HuH-7.5 (cell line): ENCODE measurements around the gene LYSMD3.
"Not testable (repeated sequence)": the region's sequence is repeated elsewhere in the genome, so short reads cannot be mapped to it uniquely, and the experiment has no call there.

Experiments used
- DNase-seq: peaks from one replicate; pipeline ENCODE4 v3.0.0; 2011; ENCODE audit warnings: low spot score

Gene LYSMD3

DNA sequence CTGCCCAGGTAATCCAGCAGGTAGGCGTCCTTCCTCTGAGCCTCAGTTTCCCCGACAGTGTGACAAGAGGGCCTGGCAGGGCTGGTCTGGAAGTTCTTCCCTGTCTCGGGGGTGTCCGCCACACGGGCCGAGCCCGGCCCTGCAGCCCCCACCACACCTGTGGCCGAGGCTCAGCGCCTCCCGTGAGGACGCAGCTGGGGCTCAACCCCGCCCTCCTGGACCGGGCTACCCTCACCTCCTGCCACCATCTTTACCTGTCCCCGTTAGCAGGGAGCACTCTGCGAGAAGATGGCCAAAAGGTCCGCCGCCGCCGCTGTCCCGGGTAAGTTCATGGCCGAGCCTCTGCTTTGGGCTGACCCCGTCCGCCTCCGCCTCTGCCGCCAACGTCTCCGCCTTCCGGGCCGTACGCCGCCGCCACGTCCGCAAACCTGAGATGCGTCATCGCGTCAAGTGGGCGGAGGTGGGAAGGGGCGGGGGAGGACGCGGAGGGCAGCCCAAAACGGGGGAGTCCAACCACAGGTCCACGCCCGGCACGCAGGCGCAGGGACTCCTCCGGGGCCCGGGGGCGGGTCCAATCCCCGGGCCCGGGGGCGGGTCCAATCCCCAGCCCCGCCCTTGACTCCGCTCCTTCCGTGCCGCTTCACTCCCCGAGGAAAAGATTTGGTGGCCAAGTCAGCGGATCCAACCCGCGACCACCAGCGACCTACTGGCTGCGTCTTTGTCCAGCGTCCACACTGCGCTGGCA, at the start of gene LYSMD3:
TSS of gene LYSMD3 (minus strand) at position 391 of the 745 bp plus-strand sequence. CDS start 4,295 bp downstream, outside the sequence.
- DNase-seq = peak; percentile 87

DNA sequence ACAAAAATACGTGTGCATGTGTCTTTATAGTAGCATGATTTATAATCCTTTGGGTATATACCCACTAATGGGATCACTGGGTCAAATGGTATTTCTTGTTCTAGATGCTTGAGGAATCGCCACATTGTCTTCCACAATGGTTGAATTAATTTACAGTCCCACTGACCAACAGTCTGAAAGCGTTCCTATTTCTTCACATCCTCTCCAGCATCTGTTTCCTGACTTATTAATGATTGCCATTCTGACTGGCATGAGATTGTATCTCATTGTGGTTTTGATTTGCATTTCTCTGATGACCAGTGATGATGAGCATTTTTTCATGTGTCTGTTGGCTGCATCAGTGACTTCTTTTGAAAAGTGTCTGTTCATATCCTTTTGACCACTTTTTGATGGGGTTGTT, 47.2 kb upstream of the LYSMD3 start:
- not testable (repeated sequence) for DNase-seq

DNA sequence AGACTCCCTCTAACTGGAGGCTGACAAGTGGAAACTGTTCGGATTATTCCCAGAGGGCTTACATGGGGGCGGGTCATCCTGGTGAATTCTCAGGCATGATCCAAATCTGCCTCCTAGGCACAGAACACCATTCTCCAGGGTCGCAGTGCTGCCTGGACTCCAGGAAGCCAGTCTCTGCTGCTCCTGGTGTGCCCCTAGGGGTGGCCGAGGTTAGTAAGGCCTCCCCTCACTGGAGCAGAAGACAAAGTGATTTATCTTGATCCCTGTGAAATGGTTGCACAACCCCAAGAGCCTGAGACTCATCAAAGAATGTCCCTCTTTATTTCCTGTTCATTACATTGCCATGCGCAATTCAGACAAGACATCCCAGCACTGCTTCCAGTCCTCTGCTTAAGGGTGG, 46.3 kb upstream of the LYSMD3 start:
- DNase-seq = no peak

DNA sequence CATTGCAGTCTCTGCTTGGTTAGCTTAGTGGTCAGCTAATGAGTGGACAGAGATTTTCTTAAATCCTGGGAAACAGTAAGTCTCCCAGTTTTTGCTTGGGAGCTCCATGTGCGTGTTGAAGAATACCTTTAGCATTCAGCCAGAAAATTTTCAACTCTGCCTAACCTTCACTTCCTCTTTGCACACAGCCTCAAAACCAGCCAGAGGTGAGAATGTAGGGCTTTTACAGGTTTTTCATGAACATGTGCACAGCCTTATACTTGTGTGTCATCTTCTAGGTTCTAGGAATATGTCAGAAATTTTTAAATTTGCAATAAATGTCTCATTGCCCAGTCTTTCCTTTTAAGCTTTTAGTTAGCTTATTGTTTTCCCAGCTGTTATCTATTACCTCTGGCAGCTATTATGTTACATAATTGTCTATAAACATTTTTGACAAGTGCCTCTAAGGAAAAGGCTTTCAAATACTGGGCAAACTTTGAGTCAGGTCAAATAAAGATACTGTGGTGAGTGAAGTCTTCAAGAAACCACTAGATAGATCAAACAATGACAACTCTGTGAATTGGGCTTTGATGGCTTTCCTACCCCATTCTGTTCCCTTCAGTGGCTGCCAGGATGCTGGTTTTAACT, 41.9 kb upstream of the LYSMD3 start:
- DNase-seq = no peak

DNA sequence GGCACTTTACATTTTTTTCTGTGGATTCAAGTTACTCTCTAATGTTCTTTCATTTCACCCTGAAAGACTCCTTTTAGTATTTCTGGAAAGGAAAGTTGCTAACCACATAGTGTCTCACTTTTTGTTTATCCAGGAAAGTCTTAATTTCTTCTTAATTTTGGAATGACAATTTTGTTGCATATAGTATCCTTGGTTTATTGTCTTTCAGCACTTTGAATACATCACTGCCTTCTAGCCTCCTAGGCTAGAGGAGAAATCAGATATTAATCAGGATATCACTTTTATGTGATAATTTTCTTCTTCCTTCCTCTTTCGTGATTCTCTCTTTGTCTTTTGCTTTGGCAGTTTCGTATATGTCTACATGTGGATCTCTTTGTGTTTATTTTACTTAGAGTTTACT, 40.6 kb upstream of the LYSMD3 start:
- no peak for DNase-seq

DNA sequence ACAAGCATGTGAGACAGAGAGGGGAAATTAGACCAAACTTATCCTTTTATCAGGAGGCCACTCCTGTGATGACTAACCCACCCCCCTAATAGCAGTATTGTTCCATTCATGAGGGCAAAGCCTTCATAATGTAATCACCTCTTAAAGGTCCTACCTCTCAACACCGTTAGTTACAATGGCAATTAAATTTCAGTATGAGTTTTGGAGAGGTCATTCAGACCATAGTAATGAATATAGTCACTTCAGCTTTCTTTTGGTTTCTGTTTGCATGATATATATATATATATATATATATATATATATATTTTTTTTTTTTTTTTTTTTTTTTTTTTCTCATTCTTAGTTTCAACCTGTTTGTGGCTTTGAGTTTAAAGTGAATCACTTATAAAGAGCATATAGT, 39.7 kb upstream of the LYSMD3 start:
- no peak for DNase-seq

DNA sequence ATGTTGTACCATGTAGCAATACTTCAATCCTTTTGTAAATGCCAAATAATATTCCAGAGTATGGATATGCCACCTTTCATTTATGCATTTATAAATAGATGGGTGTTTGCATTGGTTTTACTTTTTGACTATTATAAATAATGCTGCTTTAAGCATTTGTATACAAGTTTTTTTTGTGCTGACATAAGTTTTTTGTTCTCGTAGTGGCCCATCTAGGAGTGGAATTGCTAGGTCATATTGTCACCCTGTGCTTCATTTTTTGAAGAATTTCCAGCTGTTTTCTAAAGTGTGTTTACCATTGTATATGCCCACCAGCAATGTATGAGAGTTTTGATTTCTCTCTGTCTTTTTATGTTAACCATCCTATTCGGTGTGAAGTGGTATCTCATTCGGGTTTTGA, 36.1 kb upstream of the LYSMD3 start:
- DNase-seq = no peak

DNA sequence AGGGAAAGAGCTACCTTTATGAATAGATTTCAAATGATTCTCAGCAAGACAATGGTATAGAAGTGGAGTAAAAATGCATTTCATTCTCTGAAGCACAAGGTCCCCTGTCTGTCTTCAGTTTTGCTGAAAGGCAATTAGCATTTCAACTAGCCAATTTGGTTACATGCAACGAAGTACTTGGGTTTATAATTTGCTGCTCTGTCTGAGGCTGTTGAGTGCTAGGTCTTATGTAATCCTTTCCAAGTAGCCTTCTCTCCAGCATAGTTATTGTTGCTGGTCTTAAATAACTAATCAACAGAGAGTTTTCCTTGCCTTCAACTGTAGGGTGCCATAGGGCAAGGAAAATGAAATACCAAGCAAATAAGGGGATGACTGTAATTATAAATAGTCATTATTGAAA, 33.7 kb upstream of the LYSMD3 start:
- no peak for DNase-seq

DNA sequence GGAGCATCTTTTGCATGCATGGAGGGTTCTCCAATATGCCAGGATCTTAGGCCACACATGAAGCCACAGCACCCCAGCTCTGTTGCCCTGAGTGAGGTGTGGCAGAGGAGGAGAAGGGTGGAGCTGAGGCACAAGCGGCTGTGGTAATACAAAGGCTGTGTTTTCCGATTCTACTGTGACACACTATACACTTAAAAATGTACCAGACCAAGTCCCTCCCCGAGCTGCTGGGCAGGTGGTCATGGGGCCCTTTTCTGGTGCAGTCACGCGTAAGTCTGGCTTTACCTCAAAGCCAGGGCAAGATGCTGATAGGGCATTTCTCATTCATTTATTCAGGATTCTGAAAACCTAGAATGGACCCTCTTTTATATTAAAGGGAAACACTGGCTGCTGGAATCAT, 33.0 kb upstream of the LYSMD3 start:
- no peak for DNase-seq

DNA sequence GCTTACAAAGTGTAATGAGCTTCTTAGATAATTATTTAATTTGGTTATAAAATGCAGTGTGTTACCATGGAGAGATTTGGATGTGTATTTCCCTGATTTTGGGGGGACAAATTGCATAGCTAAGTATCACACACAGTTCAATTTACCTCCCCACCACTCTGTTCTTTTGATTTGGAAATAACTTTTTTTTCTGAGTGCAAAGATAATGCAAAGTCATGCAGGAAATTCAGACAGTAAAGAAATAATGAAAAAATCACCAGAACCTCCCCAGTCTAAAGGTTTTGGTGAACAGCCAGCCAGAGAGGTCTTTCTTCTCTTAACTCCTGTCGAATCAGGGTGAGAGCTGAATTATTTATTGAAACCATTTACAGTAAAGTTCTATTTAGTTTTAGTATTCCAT, 32.4 kb upstream of the LYSMD3 start:
- no peak for DNase-seq

DNA sequence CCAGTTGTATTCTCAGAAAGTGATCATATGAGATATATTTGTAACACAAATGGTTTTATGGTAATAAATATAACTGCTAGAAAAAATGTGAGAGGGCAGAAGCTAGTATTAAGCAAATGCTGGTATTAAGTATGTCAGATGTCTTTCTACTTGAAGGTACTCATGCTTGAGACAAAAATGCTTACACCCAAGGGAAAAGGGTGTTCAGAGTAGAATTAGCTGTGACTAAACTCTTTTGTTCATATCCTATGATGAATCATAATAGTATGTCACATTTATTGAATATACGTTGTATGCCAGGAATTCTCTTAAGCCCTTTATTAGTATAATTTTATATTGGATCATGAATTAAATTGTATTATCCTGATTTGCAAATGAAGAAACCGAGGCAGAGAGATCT, 31.4 kb upstream of the LYSMD3 start:
- DNase-seq = no peak

DNA sequence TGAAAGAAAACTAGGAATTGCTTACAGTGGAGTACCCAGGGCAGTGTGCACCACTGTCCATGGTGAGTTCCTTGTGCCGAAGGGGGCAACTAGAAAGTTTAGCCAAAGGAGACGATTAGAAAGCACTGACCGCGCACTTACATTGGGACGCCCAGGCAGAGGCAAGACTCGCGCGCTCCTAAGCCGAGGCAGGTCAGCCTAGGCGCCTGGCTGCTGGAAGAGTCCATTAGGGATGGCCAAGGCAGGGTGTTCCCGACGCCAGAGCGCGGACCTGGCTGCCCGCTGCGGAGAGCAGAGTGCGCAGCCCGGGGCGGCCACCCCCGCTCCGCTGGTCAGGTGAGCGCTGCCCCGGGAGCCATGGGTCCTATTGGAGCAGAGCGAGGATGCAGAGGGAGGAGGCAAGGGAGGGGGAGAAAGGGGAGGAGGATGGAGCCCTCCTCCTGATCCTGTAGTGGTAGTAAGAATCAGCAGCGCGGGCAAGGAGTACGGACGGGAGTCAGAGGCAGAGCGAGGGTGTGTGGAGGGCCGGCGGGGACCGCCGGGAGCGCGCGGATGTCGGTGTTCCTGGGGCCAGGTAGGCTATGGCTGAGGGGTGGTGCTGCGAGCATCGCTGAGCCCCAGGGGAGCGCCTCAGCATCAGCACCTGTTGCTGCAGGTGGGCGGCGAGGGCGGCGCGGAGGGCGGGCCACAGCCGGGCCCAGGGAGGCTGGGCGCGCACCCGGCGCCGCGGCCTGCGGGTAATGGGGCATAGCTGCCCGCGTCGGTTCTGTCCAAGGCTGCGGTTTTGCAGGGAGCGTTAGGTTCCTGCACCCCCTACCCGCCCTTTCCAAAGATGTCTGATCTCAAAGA, 29.2 kb upstream of the LYSMD3 start, which contains the start of gene ADGRV1:
TSS of gene ADGRV1 (plus strand) at position 454 of the 849 bp plus-strand sequence. CDS start at position 553, 99 bp downstream.
- DNase-seq = peak; percentile 70

DNA sequence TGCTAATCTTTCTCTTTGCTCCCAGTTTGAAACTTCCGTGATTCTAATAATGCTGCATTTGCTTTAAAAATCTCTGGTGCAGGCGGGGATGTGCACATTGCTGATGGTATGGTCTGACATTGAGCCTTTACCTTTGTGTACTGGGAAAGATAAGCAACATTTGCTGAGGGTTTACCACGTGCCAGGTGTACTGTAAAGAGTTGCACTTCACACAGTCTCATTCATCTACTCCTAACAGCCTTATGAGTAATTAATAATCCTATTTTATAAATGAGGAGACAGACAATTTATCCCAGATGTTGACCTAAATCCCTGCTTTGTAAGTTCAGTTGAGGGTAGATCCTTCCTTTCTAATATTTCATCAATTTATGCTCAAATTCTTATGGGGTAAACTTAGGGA, 28.5 kb upstream of the LYSMD3 start:
- no peak for DNase-seq

DNA sequence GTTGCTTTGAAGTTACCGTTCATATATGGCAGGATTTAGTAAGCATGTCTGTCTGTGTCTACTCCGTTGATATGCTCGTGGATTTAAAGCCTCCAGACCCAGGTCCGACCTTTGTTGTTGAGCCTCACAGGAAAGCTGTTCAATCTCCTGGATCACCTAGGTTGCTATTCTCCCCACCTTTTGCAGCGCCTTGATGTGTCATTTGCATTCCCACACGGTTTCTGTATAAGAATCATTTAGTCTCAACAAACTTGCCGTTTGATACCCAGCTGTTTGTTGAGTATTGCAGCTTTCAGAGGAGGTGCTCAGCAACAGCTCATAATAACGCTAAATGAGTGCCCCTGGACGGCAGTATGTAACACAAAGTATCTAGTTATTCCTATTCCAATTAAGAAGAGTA, 28.0 kb upstream of the LYSMD3 start:
- no peak for DNase-seq

DNA sequence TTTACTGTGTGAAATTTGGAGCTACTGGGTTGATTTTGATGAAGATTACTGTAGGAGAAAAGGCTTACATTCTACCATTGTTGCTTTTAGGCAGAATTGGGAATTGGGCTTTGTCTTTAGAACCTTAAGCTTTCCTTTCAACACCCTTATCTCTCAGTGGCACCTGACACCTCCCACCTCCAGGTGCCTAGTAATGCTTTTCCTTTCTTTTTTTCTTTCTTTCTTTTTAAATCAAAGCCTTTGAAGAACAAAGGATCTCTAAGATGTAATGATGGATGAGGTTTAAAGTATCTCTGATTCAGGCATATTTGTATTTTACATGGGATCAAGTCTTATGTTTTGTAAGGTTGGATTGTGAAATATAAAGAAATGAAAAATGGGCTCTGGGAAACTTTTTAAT, 26.3 kb upstream of the LYSMD3 start:
- DNase-seq = no peak

DNA sequence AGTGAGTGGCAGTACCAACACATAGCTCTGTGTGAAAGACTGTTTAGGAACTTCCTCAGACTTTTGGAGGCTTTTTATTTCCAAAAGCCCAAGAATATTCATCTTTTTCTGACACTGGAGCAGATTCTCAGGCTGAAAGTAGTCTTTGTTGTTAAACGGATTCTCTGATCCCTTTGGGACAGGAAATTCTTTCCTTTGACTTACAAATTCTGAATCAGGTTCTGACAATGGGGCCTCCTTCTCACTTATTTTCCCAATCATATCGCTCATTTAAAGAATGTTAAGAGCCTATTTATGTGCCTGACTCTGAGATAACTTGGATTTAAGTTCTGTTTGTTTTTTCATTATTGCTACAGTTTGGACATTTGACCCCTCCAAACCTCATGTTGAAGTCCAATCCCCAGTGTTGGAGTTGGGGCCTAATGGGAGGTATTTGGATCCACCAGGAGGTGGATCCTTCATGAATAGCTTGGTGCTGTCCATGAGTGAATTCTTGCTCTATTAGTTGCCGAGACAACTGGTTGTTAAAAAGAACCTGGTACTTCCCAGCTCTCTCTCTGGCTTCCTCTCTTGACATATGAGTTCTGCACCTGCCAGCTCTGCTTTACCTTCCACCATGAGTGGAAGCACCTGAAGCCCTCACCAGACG, 25.1 kb upstream of the LYSMD3 start:
- DNase-seq = no peak

DNA sequence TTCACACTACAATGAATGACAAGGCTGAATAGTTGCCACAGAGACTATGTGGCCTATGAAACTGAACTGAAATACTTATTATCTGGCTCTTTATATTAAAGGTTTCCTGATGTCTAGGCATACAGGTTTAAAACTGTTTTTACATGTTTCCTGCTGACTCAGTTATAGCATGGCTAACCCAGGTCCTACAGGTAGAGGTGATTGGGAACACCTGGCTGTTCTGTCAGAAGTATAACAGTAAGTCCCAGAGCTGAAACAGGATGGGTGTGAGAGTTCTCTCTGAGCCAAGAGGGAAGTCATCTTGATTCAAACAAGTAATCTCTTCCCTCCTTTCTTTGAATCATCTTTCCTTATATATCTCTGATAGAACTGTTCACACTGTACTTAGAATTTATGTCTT, 24.3 kb upstream of the LYSMD3 start:
- no peak for DNase-seq

DNA sequence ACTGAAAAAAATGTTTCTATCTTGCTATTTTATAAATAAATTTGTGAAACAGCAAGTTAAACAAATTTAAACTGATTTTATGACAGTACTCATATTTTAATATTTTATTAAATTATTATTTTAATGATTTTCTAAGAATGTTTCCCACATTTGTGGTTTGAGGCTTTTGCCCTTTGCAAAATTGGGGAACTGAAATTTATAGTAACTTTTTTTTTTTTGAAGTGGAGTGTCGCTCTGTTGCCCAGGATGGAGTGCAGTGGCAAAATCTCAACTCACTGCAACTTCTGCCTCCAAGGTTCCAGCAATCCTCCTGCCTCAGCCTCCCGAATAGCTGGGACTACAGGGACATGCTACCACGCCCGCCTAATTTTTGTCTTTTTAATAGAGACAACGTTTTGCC, 22.0 kb upstream of the LYSMD3 start:
- no peak for DNase-seq

DNA sequence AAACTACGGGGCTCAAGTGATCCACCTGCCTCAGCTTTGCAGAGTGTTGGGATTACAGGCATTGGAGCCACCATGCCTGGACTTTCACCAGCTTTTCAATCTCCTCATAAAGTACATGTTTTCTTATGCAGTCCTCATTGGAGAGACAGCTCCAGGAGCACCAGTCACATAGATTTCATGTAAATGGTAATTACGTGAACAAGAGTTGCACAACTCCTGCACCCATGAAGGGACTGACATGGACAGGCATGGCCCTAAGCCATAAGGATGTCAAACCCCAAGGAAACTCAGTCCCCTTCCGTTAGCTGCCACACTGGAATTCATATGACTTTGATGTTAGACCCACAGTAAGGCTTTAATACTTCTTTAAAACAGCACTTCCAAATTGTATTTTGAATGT, 21.6 kb upstream of the LYSMD3 start:
- DNase-seq = no peak

DNA sequence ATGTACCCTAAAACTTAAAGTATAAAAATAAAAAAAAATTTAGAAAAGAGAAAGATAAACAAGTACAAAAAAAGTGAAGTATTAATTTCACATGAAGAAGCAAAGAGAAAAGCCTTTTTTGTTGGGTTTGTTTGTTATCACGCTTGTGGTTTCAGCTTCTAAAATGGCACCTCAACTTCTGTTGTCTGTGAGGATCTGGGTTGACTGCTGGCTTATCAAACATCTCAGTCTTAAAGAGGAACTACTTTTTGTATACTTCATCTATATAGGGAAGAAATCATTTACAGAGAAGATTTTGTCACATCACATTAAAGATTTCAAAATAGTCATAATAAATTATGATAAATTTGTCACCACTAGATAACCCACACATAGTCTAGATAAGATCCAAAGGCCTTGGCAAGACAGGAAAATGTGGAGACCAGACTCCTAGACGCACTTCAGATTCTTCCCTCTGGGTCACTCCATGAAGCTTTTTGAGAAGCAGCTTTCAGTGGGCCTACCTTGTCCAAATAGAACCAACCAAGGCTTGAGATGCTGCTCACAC, 20.4 kb upstream of the LYSMD3 start:
- DNase-seq = no peak

DNA sequence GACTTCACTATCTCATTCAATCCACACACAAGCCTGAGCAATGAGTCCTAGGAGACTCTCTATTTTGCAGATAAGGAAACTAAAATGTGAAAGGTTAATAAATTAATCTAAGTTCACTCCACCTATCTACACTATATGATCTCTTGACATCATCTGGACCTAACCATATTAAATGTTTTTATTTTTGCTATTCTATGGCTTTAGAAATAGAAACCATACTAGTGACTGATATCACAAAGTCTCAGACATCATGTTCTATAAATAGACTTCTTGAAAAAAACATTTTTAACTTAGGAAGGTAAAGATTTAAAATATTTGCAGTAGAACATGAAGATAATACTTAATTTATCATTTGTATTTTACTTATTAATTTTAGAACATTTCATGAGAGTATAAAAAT, 19.8 kb upstream of the LYSMD3 start:
- DNase-seq = no peak

DNA sequence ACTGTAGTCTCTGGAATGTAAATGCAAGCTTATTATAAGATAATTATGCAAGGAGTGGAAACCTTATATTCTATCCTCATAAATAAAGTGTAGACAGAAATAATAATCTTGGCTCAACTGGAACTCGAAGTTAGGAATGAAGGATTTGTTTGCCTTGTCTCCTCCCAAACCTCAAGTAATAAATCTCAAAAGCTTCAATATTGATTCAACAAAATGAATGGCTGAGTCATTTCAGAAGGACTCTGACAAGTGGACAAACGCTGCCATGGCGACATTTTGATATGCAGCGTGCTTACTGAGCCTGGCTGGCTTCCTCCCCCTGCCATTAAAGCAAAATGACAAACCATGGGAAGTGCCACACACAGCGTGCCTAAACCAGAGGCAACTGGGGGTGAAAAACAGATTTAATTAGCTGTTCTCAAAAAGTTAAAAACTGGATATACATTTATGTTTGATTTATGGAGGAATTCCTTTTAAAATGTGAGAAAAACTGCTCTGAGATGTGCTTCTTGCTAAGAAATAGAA, 18.7 kb upstream of the LYSMD3 start:
- DNase-seq = peak; percentile 37
